OCI-LY7 (cell line): Measurements from ENCODE around the gene LONRF2.

ENCODE experiments used
- EZH2phosphoT487 ChIP-seq: fragments of 200-600 bp; sonication (generic); IDR thresholded peaks from 2 replicates; pipeline ENCODE4 v1.6.1; 2018; ENCODE audit warnings: low read depth, borderline replicate concordance, mild to moderate bottlenecking, mixed run types, antibody characterized with exemption, low read length, moderate library complexity, mixed read lengths
- TF ChIP-seq, protein P1 (sequence below): fragments of 200-600 bp; sonication (generic); conservative IDR thresholded peaks from 2 replicates; pipeline ENCODE4 v1.5.1; 2014; ENCODE audit warnings: mild to moderate bottlenecking, antibody characterized with exemption, low read length, moderate library complexity, mixed read lengths

DNA sequence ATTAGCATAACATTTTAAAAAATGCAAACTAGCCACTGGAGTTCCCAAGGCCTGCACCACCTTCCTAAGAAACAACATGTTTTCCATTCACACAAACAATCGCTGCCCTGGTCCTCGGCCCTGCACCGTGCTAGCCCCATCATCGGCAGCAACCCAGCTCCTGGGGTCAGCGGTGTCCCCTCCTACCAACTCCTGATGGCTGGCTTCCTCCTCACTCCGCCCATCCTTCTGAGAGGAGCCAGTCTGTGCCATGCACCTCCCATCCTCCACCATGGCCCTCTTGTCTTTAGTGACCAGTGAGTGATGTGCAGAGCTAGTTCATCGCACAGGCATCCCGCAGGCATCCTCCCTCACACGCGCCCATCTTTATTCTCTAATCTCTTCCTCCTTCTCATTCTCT, 81.9 kb downstream of the LONRF2 start:
- TF ChIP-seq, protein P1, sequence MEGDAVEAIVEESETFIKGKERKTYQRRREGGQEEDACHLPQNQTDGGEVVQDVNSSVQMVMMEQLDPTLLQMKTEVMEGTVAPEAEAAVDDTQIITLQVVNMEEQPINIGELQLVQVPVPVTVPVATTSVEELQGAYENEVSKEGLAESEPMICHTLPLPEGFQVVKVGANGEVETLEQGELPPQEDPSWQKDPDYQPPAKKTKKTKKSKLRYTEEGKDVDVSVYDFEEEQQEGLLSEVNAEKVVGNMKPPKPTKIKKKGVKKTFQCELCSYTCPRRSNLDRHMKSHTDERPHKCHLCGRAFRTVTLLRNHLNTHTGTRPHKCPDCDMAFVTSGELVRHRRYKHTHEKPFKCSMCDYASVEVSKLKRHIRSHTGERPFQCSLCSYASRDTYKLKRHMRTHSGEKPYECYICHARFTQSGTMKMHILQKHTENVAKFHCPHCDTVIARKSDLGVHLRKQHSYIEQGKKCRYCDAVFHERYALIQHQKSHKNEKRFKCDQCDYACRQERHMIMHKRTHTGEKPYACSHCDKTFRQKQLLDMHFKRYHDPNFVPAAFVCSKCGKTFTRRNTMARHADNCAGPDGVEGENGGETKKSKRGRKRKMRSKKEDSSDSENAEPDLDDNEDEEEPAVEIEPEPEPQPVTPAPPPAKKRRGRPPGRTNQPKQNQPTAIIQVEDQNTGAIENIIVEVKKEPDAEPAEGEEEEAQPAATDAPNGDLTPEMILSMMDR: no peak
- no peak for TF ChIP-seq EZH2phosphoT487
